Measurements from ENCODE around the gene NRP2.

- no peak for TF ChIP-seq CTCF (conservative IDR thresholded peaks at IDR 0.05; ENCODE audit: low read length)
- no peak for TF ChIP-seq EZH2phosphoT487 (IDR thresholded peaks at IDR 0.05; ENCODE audit: borderline replicate concordance, low read depth, low read length)
These were observed 154.3 kb downstream of the NRP2 start for GRCh38 chr2:205836477-205837221.
